IPS DF 6.9 (cell line): ENCODE data around the gene MYO3B.

Experiments
- DNase-seq: peaks from one replicate; pipeline ENCODE4 v3.0.0-alpha.2; 2013; ENCODE audit warnings: low read depth, low spot score
- H3K27ac ChIP-seq: one replicate; pipeline ENCODE4 v1.5.1; 2013; ENCODE audit warnings: low read length, control low read depth
- H3K27me3 ChIP-seq: 2 replicates; pipeline ENCODE4 v1.6.1; 2013; ENCODE audit warnings: mild to moderate bottlenecking, low read length; ENCODE audit not compliant: control insufficient read depth, insufficient read depth
- H3K36me3 ChIP-seq: 2 replicates; pipeline ENCODE4 v1.6.1; 2013; ENCODE audit warnings: low read length; ENCODE audit not compliant: control insufficient read depth, insufficient read depth
- H3K4me1 ChIP-seq: 2 replicates; pipeline ENCODE4 v1.6.1; 2013; ENCODE audit warnings: low read length; ENCODE audit not compliant: control insufficient read depth, insufficient read depth
- H3K4me3 ChIP-seq: 2 replicates; pipeline ENCODE4 v1.5.1; 2013; ENCODE audit warnings: mild to moderate bottlenecking, low read length
- H3K9me3 ChIP-seq: 2 replicates; pipeline ENCODE4 v1.6.1; 2013; ENCODE audit warnings: low read length, inconsistent platforms; ENCODE audit not compliant: control insufficient read depth, insufficient read depth
- WGBS: extraction: QIAGEN DNeasy Blood & Tissue Kit; methylation state at CpG from one replicate; pipeline ENCODE4 v1.1.7; 2013; ENCODE audit warnings: mixed read lengths, missing lambda C conversion rate; ENCODE audit not compliant: insufficient read length, insufficient coverage; 5-methylcytosine and 5-hydroxymethylcytosine counted together

The MYO3B gene

GRCh38 chr2:170362313-170362870, 184.4 kb downstream of the MYO3B start:
- DNase-seq: no peak
- Histone ChIP-seq H3K27ac (no peak overlapping the region), H3K4me1 (peaks cover 4% of the 10 kb centered on the region), H3K4me3 (no peak overlapping the region), H3K36me3 (no peaks in the 10 kb centered on the region), H3K27me3 (no peaks in the 10 kb centered on the region), H3K9me3 (no peaks in the 10 kb centered on the region)
- no CpG with 5 or more reads among the region's 3 CpGs for WGBS

GRCh38 chr2:170362871-170363631, 185.1 kb downstream of the MYO3B start:
- Histone ChIP-seq H3K9me3 (no peaks in the 10 kb centered on the region), H3K36me3 (no peaks in the 10 kb centered on the region), H3K4me3 (no peak overlapping the region), H3K27me3 (no peaks in the 10 kb centered on the region), H3K27ac (no peak overlapping the region), H3K4me1 (peaks cover 4% of the 10 kb centered on the region)
- DNase-seq: no peak
- no CpG with 5 or more reads among the region's 6 CpGs for WGBS

GRCh38 chr2:170365003-170365402, 187.1 kb downstream of the MYO3B start:
- peaks cover 4% of the 10 kb centered on the region for H3K4me1 ChIP-seq
- no peak for DNase-seq
- no peaks in the 10 kb centered on the region for H3K36me3 ChIP-seq
- no peak overlapping the region for H3K4me3 ChIP-seq
- WGBS: no CpG with 5 or more reads among the region's 6 CpGs
- no peak overlapping the region for H3K27ac ChIP-seq
- no peaks in the 10 kb centered on the region for H3K9me3 ChIP-seq
- no peaks in the 10 kb centered on the region for H3K27me3 ChIP-seq

GRCh38 chr2:170365686-170366085, 187.7 kb downstream of the MYO3B start:
- Histone ChIP-seq H3K4me1 (peaks cover 4% of the 10 kb centered on the region), H3K27me3 (no peaks in the 10 kb centered on the region), H3K9me3 (no peaks in the 10 kb centered on the region), H3K36me3 (no peaks in the 10 kb centered on the region), H3K4me3 (no peak overlapping the region), H3K27ac (no peak overlapping the region)
- DNase-seq: no peak
- WGBS: no CpG with 5 or more reads among the region's 3 CpGs

- peaks cover 4% of the 10 kb centered on the region for H3K4me1 ChIP-seq
- no peaks in the 10 kb centered on the region for H3K9me3 ChIP-seq
- no peaks in the 10 kb centered on the region for H3K27me3 ChIP-seq
- H3K27ac ChIP-seq: no peak overlapping the region
- no peak for DNase-seq
- H3K36me3 ChIP-seq: no peaks in the 10 kb centered on the region
- H3K4me3 ChIP-seq: no peak overlapping the region
- no CpG with 5 or more reads among the region's 5 CpGs for WGBS
These were observed 190.4 kb downstream of the MYO3B start for GRCh38 chr2:170368370-170368769.

- Histone ChIP-seq H3K36me3 (no peaks in the 10 kb centered on the region), H3K27me3 (no peaks in the 10 kb centered on the region), H3K9me3 (no peaks in the 10 kb centered on the region), H3K4me1 (peaks cover 4% of the 10 kb centered on the region), H3K4me3 (no peak overlapping the region), H3K27ac (no peak overlapping the region)
- no peak for DNase-seq
- no CpG with 5 or more reads among the region's 2 CpGs for WGBS
These were observed 191.3 kb downstream of the MYO3B start for GRCh38 chr2:170369228-170369627.

GRCh38 chr2:170369894-170370293, 191.9 kb downstream of the MYO3B start:
- no peaks in the 10 kb centered on the region for H3K27me3 ChIP-seq
- peaks cover 4% of the 10 kb centered on the region for H3K4me1 ChIP-seq
- H3K4me3 ChIP-seq: no peak overlapping the region
- WGBS: no CpG with 5 or more reads among the region's 1 CpG
- H3K27ac ChIP-seq: no peak overlapping the region
- no peaks in the 10 kb centered on the region for H3K36me3 ChIP-seq
- no peak for DNase-seq
- no peaks in the 10 kb centered on the region for H3K9me3 ChIP-seq

- H3K36me3 ChIP-seq: no peaks in the 10 kb centered on the region
These were observed 193.5 kb downstream of the MYO3B start for GRCh38 chr2:170371231-170371998.

GRCh38 chr2:170375192-170375591, 197.2 kb downstream of the MYO3B start:
- Histone ChIP-seq H3K4me1 (no peaks in the 10 kb centered on the region; the same call in 1 of the 2 replicates), H3K27me3 (no peaks in the 10 kb centered on the region), H3K36me3 (no peaks in the 10 kb centered on the region), H3K4me3 (no peak overlapping the region), H3K9me3 (no peaks in the 10 kb centered on the region), H3K27ac (no peak overlapping the region)
- WGBS: no CpG with 5 or more reads among the region's 5 CpGs
- no peak for DNase-seq

More at GRCh38 chr2:170371231-170371998, 193.5 kb downstream of the MYO3B start:
- no peak for DNase-seq
- Histone ChIP-seq H3K9me3 (no peaks in the 10 kb centered on the region), H3K27ac (no peak overlapping the region), H3K4me1 (peaks cover 3% of the 10 kb centered on the region), H3K4me3 (no peak overlapping the region), H3K27me3 (no peaks in the 10 kb centered on the region)
- no CpG with 5 or more reads among the region's 6 CpGs for WGBS

GRCh38 chr2:170377500-170378207, 199.7 kb downstream of the MYO3B start:
- H3K27me3 ChIP-seq: no peaks in the 10 kb centered on the region
- no peaks in the 10 kb centered on the region for H3K9me3 ChIP-seq
- H3K27ac ChIP-seq: no peak overlapping the region
- no peaks in the 10 kb centered on the region for H3K4me1 ChIP-seq
- H3K4me3 ChIP-seq: no peak overlapping the region
- no CpG with 5 or more reads among the region's 8 CpGs for WGBS
- no peak for DNase-seq
- H3K36me3 ChIP-seq: no peaks in the 10 kb centered on the region
